ENCODE results near the gene LSM3.

DNA sequence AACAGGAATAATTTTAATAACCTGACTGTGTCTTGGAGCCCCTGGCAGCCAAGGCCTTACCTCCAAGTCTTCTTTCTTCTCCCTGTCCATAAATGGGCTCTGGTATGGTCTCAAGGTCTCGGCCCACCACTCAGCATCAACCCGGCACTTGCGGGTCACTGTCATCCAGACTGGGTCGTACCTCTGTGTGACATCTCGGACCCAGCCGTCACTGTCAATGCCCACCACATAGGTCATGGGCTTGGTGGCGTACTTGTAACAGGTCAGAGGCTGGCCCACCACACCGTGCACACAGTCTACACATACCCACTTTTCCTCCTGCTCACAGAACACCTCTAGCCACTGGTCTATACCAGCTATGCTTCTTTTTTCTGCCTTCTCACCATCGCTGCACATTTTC is 20.7 kb upstream of the LSM3 start:
- TF ChIP-seq, protein P1, sequence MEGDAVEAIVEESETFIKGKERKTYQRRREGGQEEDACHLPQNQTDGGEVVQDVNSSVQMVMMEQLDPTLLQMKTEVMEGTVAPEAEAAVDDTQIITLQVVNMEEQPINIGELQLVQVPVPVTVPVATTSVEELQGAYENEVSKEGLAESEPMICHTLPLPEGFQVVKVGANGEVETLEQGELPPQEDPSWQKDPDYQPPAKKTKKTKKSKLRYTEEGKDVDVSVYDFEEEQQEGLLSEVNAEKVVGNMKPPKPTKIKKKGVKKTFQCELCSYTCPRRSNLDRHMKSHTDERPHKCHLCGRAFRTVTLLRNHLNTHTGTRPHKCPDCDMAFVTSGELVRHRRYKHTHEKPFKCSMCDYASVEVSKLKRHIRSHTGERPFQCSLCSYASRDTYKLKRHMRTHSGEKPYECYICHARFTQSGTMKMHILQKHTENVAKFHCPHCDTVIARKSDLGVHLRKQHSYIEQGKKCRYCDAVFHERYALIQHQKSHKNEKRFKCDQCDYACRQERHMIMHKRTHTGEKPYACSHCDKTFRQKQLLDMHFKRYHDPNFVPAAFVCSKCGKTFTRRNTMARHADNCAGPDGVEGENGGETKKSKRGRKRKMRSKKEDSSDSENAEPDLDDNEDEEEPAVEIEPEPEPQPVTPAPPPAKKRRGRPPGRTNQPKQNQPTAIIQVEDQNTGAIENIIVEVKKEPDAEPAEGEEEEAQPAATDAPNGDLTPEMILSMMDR (IDR thresholded peaks at IDR 0.05; ENCODE audit: low read length) = no peak
- no peak for TF ChIP-seq EZH2 (IDR thresholded peaks at IDR 0.05; ENCODE audit: borderline replicate concordance, low read length)

All from OCI-LY1 (cell line).